SH-SY5Y (cell line): ENCODE measurements around the gene GSTA5.

Experiments
- GATA2 ChIP-seq: IDR thresholded peaks from 2 replicates; pipeline ENCODE4 v1.6.1; 2011; ENCODE audit warnings: mild to moderate bottlenecking, low read depth, low read length
- GATA3 ChIP-seq: IDR thresholded peaks from 2 replicates; pipeline ENCODE4 v1.6.1; 2011; ENCODE audit warnings: low read depth, mild to moderate bottlenecking, low read length, moderate library complexity

GSTA5 gene

GRCh38 chr6:52786249-52786956, 54.2 kb downstream of the GSTA5 start:
- TF ChIP-seq GATA2 (no peak), GATA3 (no peak)
